Motor neuron (in vitro differentiated cells): ENCODE data around the gene COL9A2. TPM values are rescaled to one million over a fixed set of nuclear protein-coding genes. Genes with fewer than 3 reads are reported as not detected.
"Not testable (repeated sequence)": the region's sequence is repeated elsewhere in the genome, so short reads cannot be mapped to it uniquely, and the experiment has no call there.

Experiments used
- ATAC-seq, 8 experiments: fragments of 200-7000 bp; cut with Tn5 transposase; replicated peaks in 6 of 8; 2 replicates each; pipeline ENCODE4 v1.8.0; 2021; ENCODE audit warnings: mild to moderate bottlenecking in 8 of 8, moderate library complexity in 8 of 8
- H3K27ac ChIP-seq, 2 donors: fragments of 250-450 bp; sonication (Bioruptor Pico); 2 replicates each; pipeline ENCODE4 v1.9.0; 2021; ENCODE audit warnings: antibody characterized with exemption in 2 of 2, mild to moderate bottlenecking in 2 of 2, moderate library complexity in 1 of 2
- H3K4me1 ChIP-seq, 2 donors: fragments of 250-450 bp; sonication (Bioruptor Pico); replicated peaks in 1 of 2; 2 replicates each; pipeline ENCODE4 v1.6.1; 2021; ENCODE audit warnings: antibody characterized with exemption in 2 of 2, mild to moderate bottlenecking in 2 of 2, moderate library complexity in 1 of 2
- H3K4me3 ChIP-seq, 5 donors: fragments of 250-450 bp; sonication (Bioruptor Pico); 2 replicates each; pipeline ENCODE4 v1.9.0; 2021; ENCODE audit warnings: antibody characterized with exemption in 5 of 5, mild to moderate bottlenecking in 5 of 5, moderate library complexity in 4 of 5
- WGBS, 10 experiments: fragments of 450-650 bp; shearing (Covaris generic); methylation state at CpG; one replicate each; pipeline ENCODE4 v1.0.0; 2022; 5-methylcytosine and 5-hydroxymethylcytosine counted together
- in situ Hi-C, 9 experiments: fragments of 400-800 bp; cut with MboI; loops; one replicate each; pipeline ENCODE4 v1.15.0; 2021; ENCODE audit warnings: low sequenced_read_pairs in 9 of 9, low pct_unique_long_range_greater_than_20kb in 2 of 9; ENCODE audit not compliant: unreplicated experiment in 9 of 9
- total RNA-seq, 8 experiments: library from RNA; unstranded; fragments of 300-600 nt; gene quantifications; 2 replicates each; pipeline versions ENCODE4 v1.2.3 to v1.2.4, GENCODE V29; 2022

Gene COL9A2
- total RNA-seq, 8 experiments from 2014 or later: 0.87 to 7.1 (median 1.6) TPM

DNA sequence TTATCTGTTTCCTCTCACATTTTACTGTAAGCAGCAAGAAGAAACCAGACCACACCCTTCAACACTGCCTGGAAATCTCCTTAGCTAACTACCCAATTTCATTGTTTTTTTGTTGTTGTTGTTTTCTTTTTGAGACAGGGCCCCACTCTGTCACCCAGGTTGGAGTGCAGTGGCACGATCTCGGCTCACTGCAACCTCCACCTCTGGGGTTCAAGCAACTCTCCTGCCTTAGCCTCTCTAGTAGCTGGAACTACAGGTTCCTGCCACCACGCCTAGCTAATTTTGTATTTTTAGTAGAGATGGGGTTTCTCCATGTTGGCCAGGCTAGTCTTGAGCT lies 25.3 kb upstream of the COL9A2 start:
- H3K4me1 ChIP-seq, H3K4me3 ChIP-seq, H3K27ac ChIP-seq, ATAC-seq: not testable (repeated sequence)
- WGBS, 10 experiments: 60 to 100% (median 78%) methylated on average over 2 to 3 of the region's 3 CpGs; no CpG with 5 or more reads in 4 of the 10 experiments
- in situ Hi-C loops: loop anchor here in 4 of 9 experiments (25.0 kb wide), 2 partner anchors 205 to 255 kb away; partner anchors contain the start of gene PPT1 (in 1 of the 4)

- 0 to 83% (median 48%) methylated on average over 1 to 6 of the region's 6 CpGs for WGBS, 10 experiments
- Histone ChIP-seq H3K4me3 (no peak overlapping the region), H3K27ac (no peak overlapping the region), H3K4me1 (no peaks in the 10 kb centered on the region)
- no peak for ATAC-seq
- in situ Hi-C loops: loop anchor here in 4 of 9 experiments (25.0 kb wide), 2 partner anchors 204 to 254 kb away; partner anchors contain the start of gene PPT1 (in 1 of the 4)
Observed at GRCh38 chr1:40341491-40342380, 24.6 kb upstream of the COL9A2 start.

- in situ Hi-C loops: loop anchor here in 5 of 9 experiments (10.0 to 25.0 kb wide), 3 partner anchors 195 to 252 kb away; partner anchors contain the start of gene PPT1 (in 1 of the 5)
- H3K27ac ChIP-seq: no peak overlapping the region
- H3K4me1 ChIP-seq: no peaks in the 10 kb centered on the region
- no peak for ATAC-seq
- WGBS, 10 experiments: 0 to 95% (median 68%) methylated on average over 1 to 6 of the region's 6 CpGs; no CpG with 5 or more reads in 1 of the 10 experiments
- H3K4me3 ChIP-seq: no peak overlapping the region
Observed at GRCh38 chr1:40339420-40340323, 22.6 kb upstream of the COL9A2 start.

DNA sequence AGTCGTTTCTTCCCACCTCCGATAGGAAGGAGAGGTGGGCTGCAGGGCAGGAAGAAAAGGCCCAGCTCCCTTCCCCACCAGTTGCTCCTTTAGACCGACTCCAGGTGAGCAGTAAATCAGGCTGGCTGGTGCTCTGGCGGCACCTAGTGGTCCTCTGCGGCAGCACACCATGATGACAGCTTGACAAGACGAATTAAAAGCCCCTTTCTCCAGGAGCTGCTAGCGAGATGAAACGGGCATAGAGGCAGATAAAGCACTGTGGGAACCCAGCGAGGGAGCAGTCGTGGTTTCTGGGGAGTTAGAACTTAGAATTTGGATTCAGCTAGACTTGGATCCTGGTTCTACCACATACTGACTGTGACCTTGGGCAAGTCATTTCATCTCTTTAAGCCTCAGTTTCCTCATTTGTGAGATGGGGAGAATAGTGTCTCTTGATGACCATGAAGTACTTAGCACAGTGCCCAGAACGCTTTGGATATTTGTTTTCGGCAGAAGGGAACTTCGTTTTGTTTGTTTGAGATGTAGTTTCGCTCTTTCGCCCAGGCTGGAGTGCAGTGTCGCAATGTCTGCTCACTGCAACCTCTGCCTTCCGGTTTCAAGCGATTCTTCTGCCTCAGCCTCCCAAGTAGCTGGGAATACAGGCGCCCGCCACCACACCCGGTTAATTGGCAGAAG lies 21.8 kb upstream of the COL9A2 start:
- WGBS, 10 experiments: 0 to 42% (median 31%) methylated on average over 2 to 21 of the region's 21 CpGs; no CpG with 5 or more reads in 2 of the 10 experiments
- Histone ChIP-seq H3K27ac (no peak overlapping the region), H3K4me1 (no peaks in the 10 kb centered on the region), H3K4me3 (no peak overlapping the region)
- peak; percentile 46 to 90 (median 62) for ATAC-seq
- in situ Hi-C loops: loop anchor here in 5 of 9 experiments (10.0 to 25.0 kb wide), 3 partner anchors 194 to 252 kb away; partner anchors contain the start of gene PPT1 (in 1 of the 5)

DNA sequence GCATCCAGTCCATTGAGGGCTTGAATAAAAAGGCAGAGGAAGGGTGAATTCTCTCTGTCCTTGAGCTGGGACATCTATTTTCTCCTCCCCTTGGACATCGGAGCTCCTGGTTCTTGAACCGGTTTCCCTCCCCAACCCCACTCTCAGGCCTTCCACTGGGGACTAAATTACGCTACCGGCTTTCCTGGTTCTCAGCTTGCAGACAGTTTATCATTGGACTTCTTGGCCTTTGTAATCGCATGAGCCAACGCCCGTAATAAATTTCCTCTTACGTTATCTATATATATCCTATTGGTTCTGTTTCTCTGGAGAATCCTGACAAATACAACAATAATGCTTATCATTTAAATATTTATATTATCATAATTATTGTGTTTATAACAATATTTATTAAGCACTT lies 20.4 kb upstream of the COL9A2 start:
- WGBS, 10 experiments: 81 to 98% (median 90%) methylated on average over 5 to 8 of the region's 8 CpGs; no CpG with 5 or more reads in 3 of the 10 experiments
- in situ Hi-C loops: loop anchor here in 5 of 9 experiments (10.0 to 25.0 kb wide), 3 partner anchors 193 to 250 kb away; partner anchors contain the start of gene PPT1 (in 1 of the 5)
- Histone ChIP-seq H3K4me3 (no peak overlapping the region), H3K27ac (no peak overlapping the region), H3K4me1 (no peaks in the 10 kb centered on the region)
- ATAC-seq: no peak

GRCh38 chr1:40332695-40333094 lies 15.6 kb upstream of the COL9A2 start:
- WGBS, 10 experiments: 27 to 100% (median 88%) methylated on average over 1 of the region's 1 CpG; no CpG with 5 or more reads in 2 of the 10 experiments
- in situ Hi-C loops: loop anchor here in 5 of 9 experiments (10.0 to 25.0 kb wide), 3 partner anchors 188 to 245 kb away; partner anchors contain the start of gene PPT1 (in 1 of the 5)

GRCh38 chr1:40331403-40331802 lies 14.3 kb upstream of the COL9A2 start:
- in situ Hi-C loops: loop anchor here in 5 of 9 experiments (10.0 to 25.0 kb wide), 3 partner anchors 187 to 244 kb away; partner anchors contain the start of gene PPT1 (in 1 of the 5)
- H3K4me3 ChIP-seq: not testable (repeated sequence)

More at GRCh38 chr1:40332695-40333094, 15.6 kb upstream of the COL9A2 start:
- Histone ChIP-seq H3K4me1 (no peaks in the 10 kb centered on the region), H3K4me3 (no peak overlapping the region), H3K27ac (no peak overlapping the region)
- no peak for ATAC-seq

GRCh38 chr1:40318970-40319621 lies 2.0 kb upstream of the COL9A2 start:
- WGBS, 10 experiments: 40 to 100% (median 85%) methylated on average over 1 to 4 of the region's 4 CpGs; no CpG with 5 or more reads in 2 of the 10 experiments
- in situ Hi-C loops: loop anchor here in 1 of 9 experiments (25.0 kb wide), 1 partner anchor 182 kb away; no protein-coding TSS in a partner anchor
- no peak for ATAC-seq
- Histone ChIP-seq H3K4me1 (peaks cover 3 to 8% of the 10 kb centered on the region in 2 donors), H3K4me3 (no peak overlapping the region), H3K27ac (no peak overlapping the region)

More at GRCh38 chr1:40331403-40331802, 14.3 kb upstream of the COL9A2 start:
- not testable (repeated sequence) for H3K4me1 ChIP-seq, H3K27ac ChIP-seq, ATAC-seq
- 0 to 86% (median 86%) methylated on average over 1 of the region's 1 CpG; no CpG with 5 or more reads in 7 of the 10 experiments for WGBS, 10 experiments

- H3K27ac ChIP-seq: no peak overlapping the region
- peaks cover 3 to 8% of the 10 kb centered on the region in 2 donors for H3K4me1 ChIP-seq
- H3K4me3 ChIP-seq: no peak overlapping the region
- 42 to 100% (median 83%) methylated on average over 1 to 4 of the region's 4 CpGs; no CpG with 5 or more reads in 2 of the 10 experiments for WGBS, 10 experiments
- in situ Hi-C loops: loop anchor here in 1 of 9 experiments (25.0 kb wide), 1 partner anchor 181 kb away; no protein-coding TSS in a partner anchor
- ATAC-seq: no peak
Observed at GRCh38 chr1:40318476-40318875, 1.4 kb upstream of the COL9A2 start.

DNA sequence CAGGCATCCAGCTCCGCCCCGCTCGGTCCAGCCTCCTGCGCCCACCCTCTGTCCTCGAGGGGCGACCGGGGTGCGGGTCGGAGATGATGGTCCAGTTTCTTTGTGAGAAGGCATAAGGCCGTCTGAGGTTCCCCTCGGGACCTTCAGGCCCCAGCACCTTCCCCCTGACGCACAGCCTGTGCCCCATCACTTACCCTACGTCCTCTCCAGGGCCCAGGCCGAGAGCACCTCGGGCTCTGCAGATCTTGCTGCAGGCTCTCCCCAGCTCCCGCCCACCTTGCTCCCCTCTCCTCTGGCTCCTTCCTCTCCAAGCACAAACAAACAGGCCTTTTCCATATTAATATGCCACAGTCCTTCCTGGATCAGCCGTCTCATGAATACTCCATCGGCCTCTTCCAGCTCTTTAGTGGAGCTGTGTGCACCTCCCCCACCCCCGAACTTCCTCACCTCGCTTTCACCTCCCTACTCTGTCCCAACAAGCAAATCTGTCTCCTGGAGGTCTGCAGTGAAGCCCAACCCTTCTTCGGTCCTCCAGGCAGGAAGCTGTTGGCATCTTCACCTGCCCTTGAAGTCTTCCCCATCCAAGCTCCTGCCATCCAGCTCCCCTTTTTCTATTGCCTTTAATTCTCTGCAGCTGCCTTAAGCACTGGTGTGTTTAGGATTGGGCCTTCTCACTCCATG lies 448 bp upstream of the COL9A2 start:
- Histone ChIP-seq H3K4me1 (peaks cover 3 to 8% of the 10 kb centered on the region in 2 donors), H3K27ac (no peak overlapping the region), H3K4me3 (peak overlapping the region in 3 of 5 donors; percentile 9 to 31 (median 28))
- in situ Hi-C loops: loop anchor here in 1 of 9 experiments (25.0 kb wide), 1 partner anchor 180 kb away; no protein-coding TSS in a partner anchor
- ATAC-seq: peak in 2 of 8 experiments; percentile 2
- 30 to 69% (median 40%) methylated on average over 3 to 13 of the region's 21 CpGs; no CpG with 5 or more reads in 4 of the 10 experiments for WGBS, 10 experiments
